HepG2 (cell line): ENCODE results near the gene RPL36AL. TPM values are rescaled to one million over a fixed set of nuclear protein-coding genes. Genes with fewer than 3 reads are reported as not detected.
A peak's percentile ranks its signal among the peaks of the same experiment; 100 is the strongest.

Experiments
- BRCA1 ChIP-seq: sonication (generic); formaldehyde crosslinking; IDR thresholded peaks from 2 replicates; pipeline ENCODE4 v1.4.0; 2020; ENCODE audit warnings: missing genetic modification reagents
- CENPBD1 ChIP-seq: sonication (generic); formaldehyde crosslinking; IDR thresholded peaks from 2 replicates; pipeline ENCODE4 v1.8.0; 2022; ENCODE audit warnings: missing genetic modification reagents, low read depth, mild to moderate bottlenecking, borderline replicate concordance
- CENPT ChIP-seq: sonication (generic); formaldehyde crosslinking; IDR thresholded peaks from 2 replicates; pipeline ENCODE4 v1.8.0; 2022; ENCODE audit warnings: low read depth, mild to moderate bottlenecking, moderate library complexity, missing genetic modification reagents
- CTCF ChIP-seq: sonication (generic); formaldehyde crosslinking; IDR thresholded peaks from 2 replicates; pipeline ENCODE4 v1.5.0; 2020; ENCODE audit warnings: mild to moderate bottlenecking, missing genetic modification reagents, moderate library complexity
- FOXA1 ChIP-seq, 2 experiments: fragments of 450-650 bp in 1 of 2; sonication (generic) in 1 of 2; formaldehyde crosslinking in 1 of 2; IDR thresholded peaks; 2 replicates each; pipeline versions ENCODE4 v1.4.0 to v1.6.1; 2016 to 2020; ENCODE audit warnings: missing genetic modification reagents in 1 of 2
- HHEX ChIP-seq: IDR thresholded peaks from 2 replicates; pipeline ENCODE4 v1.6.1; 2016; ENCODE audit warnings: control low read depth
- HNF4G ChIP-seq, 2 experiments: sonication (generic) in 1 of 2; formaldehyde crosslinking in 1 of 2; IDR thresholded peaks; 2 replicates each; pipeline versions ENCODE4 v1.4.0 to v1.6.1; 2011 to 2020; ENCODE audit warnings: borderline replicate concordance in 2 of 2, low read depth in 2 of 2, mild to moderate bottlenecking in 2 of 2, low read length in 1 of 2, missing genetic modification reagents in 1 of 2, moderate library complexity in 1 of 2
- HOXA7 ChIP-seq: sonication (generic); formaldehyde crosslinking; IDR thresholded peaks from 2 replicates; pipeline ENCODE4 v1.8.1; 2022; ENCODE audit warnings: mild to moderate bottlenecking, missing genetic modification reagents, moderate library complexity
- ISX ChIP-seq: sonication (generic); formaldehyde crosslinking; conservative IDR thresholded peaks from 2 replicates; pipeline ENCODE4 v1.5.0; 2020; ENCODE audit warnings: missing genetic modification reagents
- KDM4B ChIP-seq: sonication (generic); formaldehyde crosslinking; IDR thresholded peaks from 2 replicates; pipeline ENCODE4 v1.4.0; 2020; ENCODE audit warnings: missing genetic modification reagents
- MBNL3 ChIP-seq: fragments of 250-450 bp; sonication (Bioruptor Pico); conservative IDR thresholded peaks from 2 replicates; pipeline ENCODE4 v1.8.0; 2022; ENCODE audit warnings: mild to moderate bottlenecking, inconsistent platforms
- NBN ChIP-seq: fragments of 450-650 bp; conservative IDR thresholded peaks from 2 replicates; pipeline ENCODE4 v1.6.1; 2017
- POGK ChIP-seq: sonication (generic); formaldehyde crosslinking; conservative IDR thresholded peaks from 2 replicates; pipeline ENCODE4 v1.8.0; 2022; ENCODE audit warnings: mild to moderate bottlenecking, moderate library complexity, missing genetic modification reagents
- SNAPC2 ChIP-seq: sonication (generic); formaldehyde crosslinking; IDR thresholded peaks from 2 replicates; pipeline ENCODE4 v1.8.1; 2022; ENCODE audit warnings: mild to moderate bottlenecking, missing genetic modification reagents
- TEF ChIP-seq: sonication (generic); formaldehyde crosslinking; IDR thresholded peaks from 2 replicates; pipeline ENCODE4 v1.5.0; 2020; ENCODE audit warnings: missing genetic modification reagents
- ZNF646 ChIP-seq: sonication (generic); formaldehyde crosslinking; IDR thresholded peaks from 2 replicates; pipeline ENCODE4 v1.9.0; 2021; ENCODE audit warnings: mild to moderate bottlenecking, missing genetic modification reagents
- ZNF777 ChIP-seq: sonication (generic); formaldehyde crosslinking; IDR thresholded peaks from 2 replicates; pipeline ENCODE4 v1.4.0; 2020; ENCODE audit warnings: missing genetic modification reagents
- polyA plus RNA-seq, 8 experiments: library from polyadenylated mRNA; depleted of rRNA in 3 of 8; stranded (reverse) in 7 of 8; unstranded in 1 of 8; fragments of >200 nt; fragmentation: Illumina TruSeq in 4 of 8; extraction: Trizol in 4 of 8; gene quantifications; 2 replicates each; pipeline versions ENCODE4 v1.2.1 to v1.2.3, GENCODE V29; 2011 to 2016; ENCODE audit warnings: low read depth in 4 of 8, missing spikeins in 1 of 8, mixed read lengths in 1 of 8; ENCODE audit not compliant: insufficient read depth in 1 of 8
- total RNA-seq, 5 experiments: library from RNA; depleted of rRNA; stranded (reverse); fragments of >200 nt; fragmentation: Illumina TruSeq; extraction: Trizol; gene quantifications; 2 replicates each; pipeline ENCODE4 v1.2.3, GENCODE V29; 2016; ENCODE audit warnings: low read depth in 1 of 5

RPL36AL gene
- total and polyA plus RNA-seq, 2 of the 13 experiments (the other 11 are each of a cell fraction or from before 2014, with no cell fraction given) = 90.0 to 294 TPM

- TF ChIP-seq POGK (CRISPR knock-in tag) (peak; percentile 69), FOXA1 (IDR thresholded peaks at IDR 0.05) (no peak), FOXA1 (CRISPR knock-in tag; IDR thresholded peaks at IDR 0.05) (peak; percentile 36), ZNF777 (CRISPR knock-in tag) (peak; percentile 100), BRCA1 (CRISPR knock-in tag) (no peak), CENPBD1 (CRISPR knock-in tag) (no peak), SNAPC2 (CRISPR knock-in tag) (no peak; the same call in 1 of the 2 replicates), ZNF646 (CRISPR knock-in tag) (no peak), CTCF (CRISPR knock-in tag) (0 out of 2 replicates have a peak, but pooled peaks have one; percentile 12), HNF4G (IDR thresholded peaks at IDR 0.05; ENCODE audit: borderline replicate concordance, low read depth, low read length) (no peak), HNF4G (CRISPR knock-in tag; IDR thresholded peaks at IDR 0.05; ENCODE audit: borderline replicate concordance, low read depth) (no peak), ISX (no peak), NBN (no peak), CENPT (CRISPR knock-in tag) (no peak), HHEX (CRISPR knock-in tag) (no peak), KDM4B (CRISPR knock-in tag) (no peak), TEF (CRISPR knock-in tag) (0 out of 2 replicates have a peak, but pooled peaks have one; percentile 30), MBNL3 (CRISPR knock-in tag) (no peak), HOXA7 (no peak)
Observed at GRCh38 chr14:49598485-49599300, 21.7 kb downstream of the RPL36AL start, which contains the start of gene LRR1 (continued).
